Smooth muscle cell (in vitro differentiated cells): Measurements from ENCODE around the gene PTCH1. TPM values are rescaled to one million over a fixed set of nuclear protein-coding genes. Genes with fewer than 3 reads are reported as not detected.
A peak's percentile ranks its signal among the peaks of the same experiment; 100 is the strongest.

Experiments
- DNase-seq: peaks from one replicate; lab custom pipeline; 2025; ENCODE audit not compliant: unreplicated experiment; lab: John Stamatoyannopoulos, UW
- H2AFZ ChIP-seq: fragments of 200-600 bp; sonication (generic); 2 replicates; pipeline ENCODE4 v1.6.0; 2016; ENCODE audit warnings: antibody characterized with exemption, low read depth, mild to moderate bottlenecking
- H3F3A ChIP-seq: fragments of 200-600 bp; sonication (generic); 2 replicates; pipeline ENCODE4 v1.6.0; 2017; ENCODE audit warnings: antibody characterized with exemption, low read depth
- H3K27ac ChIP-seq: fragments of 200-600 bp; sonication (generic); 2 replicates; pipeline ENCODE4 v1.5.1; 2016; ENCODE audit warnings: low read depth, mild to moderate bottlenecking
- H3K27me3 ChIP-seq: fragments of 200-600 bp; sonication (generic); 2 replicates; pipeline ENCODE4 v1.6.1; 2016; ENCODE audit warnings: low read depth, mild to moderate bottlenecking
- H3K36me3 ChIP-seq: fragments of 200-600 bp; sonication (generic); 2 replicates; pipeline ENCODE4 v1.5.1; 2016; ENCODE audit warnings: low read depth
- H3K4me1 ChIP-seq: fragments of 200-600 bp; sonication (generic); 2 replicates; pipeline ENCODE4 v1.5.1; 2016; ENCODE audit warnings: low read depth
- H3K4me2 ChIP-seq: fragments of 200-600 bp; sonication (generic); 2 replicates; pipeline ENCODE4 v1.6.0; 2016; ENCODE audit warnings: mild to moderate bottlenecking
- H3K4me3 ChIP-seq: fragments of 200-600 bp; sonication (generic); 2 replicates; pipeline ENCODE4 v1.5.1; 2016; ENCODE audit warnings: mild to moderate bottlenecking
- H3K79me2 ChIP-seq: fragments of 200-600 bp; sonication (generic); 2 replicates; pipeline ENCODE4 v1.6.0; 2016; ENCODE audit warnings: low read depth, mild to moderate bottlenecking
- H3K9ac ChIP-seq: fragments of 200-600 bp; sonication (generic); 2 replicates; pipeline ENCODE4 v1.6.0; 2016; ENCODE audit warnings: low read depth
- H3K9me3 ChIP-seq: fragments of 200-600 bp; sonication (generic); replicated peaks from 2 replicates; pipeline ENCODE4 v1.5.1; 2016; ENCODE audit warnings: low read depth
- H4K20me1 ChIP-seq: fragments of 200-600 bp; sonication (generic); 2 replicates; pipeline ENCODE4 v1.6.0; 2016; ENCODE audit warnings: low read depth
- WGBS: methylation state at CpG from one replicate; pipeline ENCODE4 v1.1.7; 2016; ENCODE audit warnings: low lambda C conversion rate; 5-methylcytosine and 5-hydroxymethylcytosine counted together
- polyA plus RNA-seq: library from polyadenylated mRNA; unstranded; fragments of >200 nt; fragmentation: Nextera tagmentation; extraction: Ambion mirVana; gene quantifications from 2 replicates; pipeline ENCODE4 v1.2.1, GENCODE V29; 2016
- total RNA-seq: library from RNA; depleted of rRNA; stranded (reverse); fragments of >200 nt; gene quantifications from 2 replicates; pipeline ENCODE4 v1.2.3, GENCODE V29; 2014
- TF ChIP-seq, protein P1 (sequence below): fragments of 200-600 bp; sonication (generic); IDR thresholded peaks from 2 replicates; pipeline ENCODE4 v1.5.1; 2017; ENCODE audit warnings: borderline replicate concordance, mild to moderate bottlenecking, antibody characterized with exemption; ENCODE audit not compliant: insufficient read depth, poor library complexity, severe bottlenecking

Gene PTCH1
- total and polyA plus RNA-seq, 2 experiments from 2014 or later: 5.8 to 6.3 TPM

DNA sequence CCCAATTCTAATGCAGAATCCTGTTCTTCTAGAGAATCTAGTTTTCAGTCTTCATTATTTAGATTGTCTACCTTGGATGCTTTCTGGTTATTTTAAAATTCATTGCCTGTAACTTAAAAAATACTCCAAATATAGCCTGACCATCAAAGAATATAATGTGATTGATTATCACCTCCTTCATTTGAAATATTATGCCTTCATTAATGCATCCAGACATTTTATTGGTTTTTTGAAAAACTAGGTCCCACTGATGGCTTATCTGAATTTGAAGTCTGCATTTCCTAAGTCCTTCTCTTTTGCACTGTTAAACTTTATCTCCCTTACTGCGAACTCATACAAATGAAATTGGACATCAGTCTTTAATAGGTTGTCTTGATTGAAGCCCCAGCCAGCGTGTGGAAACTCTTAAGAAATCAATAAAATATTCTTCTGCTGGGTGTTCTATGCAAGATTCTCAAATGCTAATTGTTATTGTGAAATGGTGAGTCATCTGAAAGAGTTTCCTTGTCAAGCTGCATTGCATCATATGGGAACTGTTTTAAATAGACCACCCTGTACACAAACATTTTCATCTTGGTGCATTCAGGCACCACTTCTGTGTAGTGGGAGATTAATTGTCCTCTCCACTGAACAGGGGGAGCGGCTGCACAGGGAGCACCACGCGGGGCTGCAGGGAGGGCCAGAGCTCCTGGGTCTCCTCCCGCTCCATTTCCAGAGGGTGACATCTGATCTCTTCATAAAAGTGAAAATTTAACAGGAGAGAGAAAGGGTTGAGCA lies 106.9 kb downstream of the PTCH1 start:
- Histone ChIP-seq H2AFZ (peak overlapping the region; percentile 17), H3K4me2 (no peak overlapping the region), H3K9ac (no peak overlapping the region)

DNA sequence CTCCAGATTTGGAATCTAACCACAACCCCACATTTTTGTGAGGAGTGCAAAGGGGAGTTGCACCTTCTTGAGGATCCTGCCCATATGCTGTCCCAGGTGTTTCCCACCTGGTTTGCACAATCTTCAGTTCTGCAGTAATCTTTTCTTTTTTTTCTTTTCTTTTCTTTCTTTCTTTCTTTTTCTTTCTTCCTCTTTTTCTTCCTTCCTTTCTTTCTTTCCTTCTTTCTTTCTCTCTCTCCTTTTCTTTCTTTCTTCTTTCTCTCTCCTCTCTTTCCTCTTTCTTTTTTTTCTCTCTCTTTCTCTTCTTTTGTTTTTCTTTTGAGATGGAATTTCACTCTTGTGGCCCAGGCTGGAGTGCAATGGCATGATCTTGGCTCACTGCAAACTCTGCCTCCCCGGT lies 109.2 kb downstream of the PTCH1 start:
- Histone ChIP-seq H3K4me2 (no peak overlapping the region), H3K79me2 (no peaks in the 10 kb centered on the region), H3K9me3 (peaks cover 3% of the 10 kb centered on the region), H2AFZ (no peak overlapping the region), H3K4me1 (peaks cover 4% of the 10 kb centered on the region), H3K4me3 (no peak overlapping the region), H3F3A (no peaks in the 10 kb centered on the region), H3K36me3 (no peaks in the 10 kb centered on the region), H3K27me3 (no peaks in the 10 kb centered on the region), H4K20me1 (no peaks in the 10 kb centered on the region), H3K27ac (no peak overlapping the region), H3K9ac (no peak overlapping the region)
- no peak for DNase-seq
- TF ChIP-seq, protein P1, sequence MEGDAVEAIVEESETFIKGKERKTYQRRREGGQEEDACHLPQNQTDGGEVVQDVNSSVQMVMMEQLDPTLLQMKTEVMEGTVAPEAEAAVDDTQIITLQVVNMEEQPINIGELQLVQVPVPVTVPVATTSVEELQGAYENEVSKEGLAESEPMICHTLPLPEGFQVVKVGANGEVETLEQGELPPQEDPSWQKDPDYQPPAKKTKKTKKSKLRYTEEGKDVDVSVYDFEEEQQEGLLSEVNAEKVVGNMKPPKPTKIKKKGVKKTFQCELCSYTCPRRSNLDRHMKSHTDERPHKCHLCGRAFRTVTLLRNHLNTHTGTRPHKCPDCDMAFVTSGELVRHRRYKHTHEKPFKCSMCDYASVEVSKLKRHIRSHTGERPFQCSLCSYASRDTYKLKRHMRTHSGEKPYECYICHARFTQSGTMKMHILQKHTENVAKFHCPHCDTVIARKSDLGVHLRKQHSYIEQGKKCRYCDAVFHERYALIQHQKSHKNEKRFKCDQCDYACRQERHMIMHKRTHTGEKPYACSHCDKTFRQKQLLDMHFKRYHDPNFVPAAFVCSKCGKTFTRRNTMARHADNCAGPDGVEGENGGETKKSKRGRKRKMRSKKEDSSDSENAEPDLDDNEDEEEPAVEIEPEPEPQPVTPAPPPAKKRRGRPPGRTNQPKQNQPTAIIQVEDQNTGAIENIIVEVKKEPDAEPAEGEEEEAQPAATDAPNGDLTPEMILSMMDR: no peak
- WGBS: 94% methylated on average over 1 of the region's 1 CpG

More for the DNA sequence above, 106.9 kb downstream of the PTCH1 start:
- H3K4me3 ChIP-seq: no peak overlapping the region
- TF ChIP-seq, protein P1: no peak
- H3K9me3 ChIP-seq: no peaks in the 10 kb centered on the region
- WGBS: 79% methylated on average over 6 of the region's 6 CpGs
- H4K20me1 ChIP-seq: no peaks in the 10 kb centered on the region
- no peaks in the 10 kb centered on the region for H3K36me3 ChIP-seq
- no peaks in the 10 kb centered on the region for H3F3A ChIP-seq
- H3K27me3 ChIP-seq: no peaks in the 10 kb centered on the region
- DNase-seq: no peak
- H3K4me1 ChIP-seq: peaks cover 4% of the 10 kb centered on the region
- no peak overlapping the region for H3K27ac ChIP-seq
- H3K79me2 ChIP-seq: no peaks in the 10 kb centered on the region

DNA sequence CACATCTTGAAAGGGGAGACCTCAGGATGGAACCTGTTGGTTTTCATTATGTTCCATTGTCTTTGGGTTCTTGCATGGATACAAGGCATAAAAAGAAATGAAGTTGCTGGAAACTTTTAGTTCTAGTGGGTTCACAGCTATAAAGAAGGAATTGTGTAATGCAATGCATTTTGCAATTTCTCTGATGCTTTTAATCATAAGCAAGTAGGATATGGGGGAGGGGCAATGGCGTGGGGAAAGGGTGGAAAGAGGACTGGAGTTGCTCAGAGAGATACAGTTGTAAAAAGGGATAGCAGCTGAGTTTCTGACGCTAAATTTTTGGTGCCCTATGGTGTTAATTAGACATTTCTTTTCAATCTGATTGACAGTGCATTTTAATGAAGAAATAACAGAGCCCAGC lies 110.7 kb downstream of the PTCH1 start:
- Histone ChIP-seq H3K4me2 (no peak overlapping the region), H3K4me3 (no peak overlapping the region), H3K27me3 (no peaks in the 10 kb centered on the region), H3K79me2 (no peaks in the 10 kb centered on the region), H3K9me3 (peaks cover 3% of the 10 kb centered on the region), H3K4me1 (peaks cover 4% of the 10 kb centered on the region), H4K20me1 (no peaks in the 10 kb centered on the region), H3F3A (no peaks in the 10 kb centered on the region), H3K27ac (no peak overlapping the region), H3K36me3 (no peaks in the 10 kb centered on the region), H2AFZ (no peak overlapping the region), H3K9ac (no peak overlapping the region)
- WGBS: 75% methylated on average over 2 of the region's 2 CpGs
- DNase-seq: no peak
- TF ChIP-seq, protein P1: no peak

DNA sequence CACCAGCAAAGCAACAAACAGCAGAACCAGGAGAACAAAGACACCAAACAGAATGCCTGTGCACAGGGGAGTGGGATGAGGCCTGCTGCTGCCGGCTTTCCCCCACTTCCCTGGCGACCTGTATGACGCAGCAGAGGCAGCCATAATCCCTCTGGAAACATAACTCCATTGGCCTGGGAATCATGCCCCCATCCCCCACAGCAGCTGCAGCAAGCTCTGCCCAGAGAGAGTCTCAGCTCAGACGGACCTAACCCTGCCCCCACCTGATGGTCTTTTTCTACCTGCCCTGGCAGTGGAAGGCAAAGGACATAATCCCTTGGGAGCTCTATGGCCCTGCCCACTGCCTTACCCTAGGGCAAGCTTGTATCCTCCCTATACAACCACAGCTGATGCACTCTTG lies 117.5 kb downstream of the PTCH1 start:
- no peak overlapping the region for H3K4me3 ChIP-seq
- H3K9me3 ChIP-seq: peaks cover 3% of the 10 kb centered on the region
- no peaks in the 10 kb centered on the region for H3K79me2 ChIP-seq
- no peaks in the 10 kb centered on the region for H3K27me3 ChIP-seq
- no peak overlapping the region for H2AFZ ChIP-seq
- H3K4me2 ChIP-seq: no peak overlapping the region
- no peak for DNase-seq
- WGBS: 84% methylated on average over 4 of the region's 4 CpGs
- no peaks in the 10 kb centered on the region for H3K36me3 ChIP-seq
- H3K4me1 ChIP-seq: no peaks in the 10 kb centered on the region
- no peaks in the 10 kb centered on the region for H3F3A ChIP-seq
- TF ChIP-seq, protein P1: no peak
- no peak overlapping the region for H3K27ac ChIP-seq
- H3K9ac ChIP-seq: no peak overlapping the region
- H4K20me1 ChIP-seq: no peaks in the 10 kb centered on the region
